ENCODE data around the gene STAT2.

Gene STAT2

DNA sequence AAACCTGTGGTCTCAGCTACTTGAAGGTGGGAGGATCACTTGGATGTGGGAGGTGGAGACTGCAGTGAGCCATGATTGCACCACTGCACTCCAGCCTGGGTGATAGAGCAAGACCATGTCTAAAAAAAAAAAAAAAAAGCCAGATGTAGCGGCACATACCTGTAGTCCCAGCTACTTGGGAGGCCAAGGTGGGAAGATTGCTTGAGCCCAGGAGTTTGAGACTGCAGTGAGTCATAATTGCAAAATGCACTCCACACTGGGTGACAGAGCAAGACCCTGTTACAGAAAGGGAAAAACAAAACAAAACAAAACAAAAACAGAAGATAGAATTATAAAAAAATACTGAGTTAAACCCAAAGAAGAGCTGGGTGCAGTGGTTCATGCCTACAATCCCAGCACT lies 31.8 kb upstream of the STAT2 start:
- no peak for DNase-seq (ENCODE audit: low read depth)
- H3K4me3 ChIP-seq (ENCODE audit: low read depth, low read length): no peak overlapping the region
- no peak for TF ChIP-seq POLR2A (IDR thresholded peaks at IDR 0.05; ENCODE audit: extremely low read depth, insufficient read length)
- TF ChIP-seq, protein P1, sequence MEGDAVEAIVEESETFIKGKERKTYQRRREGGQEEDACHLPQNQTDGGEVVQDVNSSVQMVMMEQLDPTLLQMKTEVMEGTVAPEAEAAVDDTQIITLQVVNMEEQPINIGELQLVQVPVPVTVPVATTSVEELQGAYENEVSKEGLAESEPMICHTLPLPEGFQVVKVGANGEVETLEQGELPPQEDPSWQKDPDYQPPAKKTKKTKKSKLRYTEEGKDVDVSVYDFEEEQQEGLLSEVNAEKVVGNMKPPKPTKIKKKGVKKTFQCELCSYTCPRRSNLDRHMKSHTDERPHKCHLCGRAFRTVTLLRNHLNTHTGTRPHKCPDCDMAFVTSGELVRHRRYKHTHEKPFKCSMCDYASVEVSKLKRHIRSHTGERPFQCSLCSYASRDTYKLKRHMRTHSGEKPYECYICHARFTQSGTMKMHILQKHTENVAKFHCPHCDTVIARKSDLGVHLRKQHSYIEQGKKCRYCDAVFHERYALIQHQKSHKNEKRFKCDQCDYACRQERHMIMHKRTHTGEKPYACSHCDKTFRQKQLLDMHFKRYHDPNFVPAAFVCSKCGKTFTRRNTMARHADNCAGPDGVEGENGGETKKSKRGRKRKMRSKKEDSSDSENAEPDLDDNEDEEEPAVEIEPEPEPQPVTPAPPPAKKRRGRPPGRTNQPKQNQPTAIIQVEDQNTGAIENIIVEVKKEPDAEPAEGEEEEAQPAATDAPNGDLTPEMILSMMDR (IDR thresholded peaks at IDR 0.05; ENCODE audit: low read depth, low read length): no peak
- no peak for TF ChIP-seq MYC (IDR thresholded peaks at IDR 0.05; ENCODE audit: low read depth, low read length)
- TF ChIP-seq, protein P2, sequence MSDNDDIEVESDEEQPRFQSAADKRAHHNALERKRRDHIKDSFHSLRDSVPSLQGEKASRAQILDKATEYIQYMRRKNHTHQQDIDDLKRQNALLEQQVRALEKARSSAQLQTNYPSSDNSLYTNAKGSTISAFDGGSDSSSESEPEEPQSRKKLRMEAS (IDR thresholded peaks at IDR 0.05; ENCODE audit: low read depth, low read length): no peak

DNA sequence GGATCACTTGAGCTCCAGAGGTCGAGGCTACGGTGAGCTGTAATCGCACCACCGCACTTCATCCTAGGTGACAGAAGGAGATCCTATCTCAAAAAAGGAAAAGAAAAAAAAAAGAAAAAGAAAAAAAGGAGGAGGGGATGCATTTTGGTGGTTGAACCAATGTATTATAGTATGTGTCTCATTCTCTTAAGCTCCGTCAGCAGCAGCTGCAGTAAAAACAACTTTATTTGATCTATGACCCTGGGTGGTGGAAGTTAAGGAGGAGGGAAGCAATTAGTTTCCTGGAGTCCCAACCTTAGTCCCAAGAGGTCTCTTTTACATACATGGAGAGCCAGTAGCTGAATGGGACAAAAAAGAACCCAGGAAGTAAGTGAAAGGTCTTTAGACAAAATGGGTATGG lies 29.5 kb upstream of the STAT2 start:
- DNase-seq (ENCODE audit: low read depth): no peak
- no peak overlapping the region for H3K4me3 ChIP-seq (ENCODE audit: low read depth, low read length)
- TF ChIP-seq POLR2A (IDR thresholded peaks at IDR 0.05; ENCODE audit: extremely low read depth, insufficient read length) (no peak), MYC (IDR thresholded peaks at IDR 0.05; ENCODE audit: low read depth, low read length) (no peak)
- TF ChIP-seq, protein P1 (IDR thresholded peaks at IDR 0.05; ENCODE audit: low read depth, low read length): no peak
- TF ChIP-seq, protein P2 (IDR thresholded peaks at IDR 0.05; ENCODE audit: low read depth, low read length): no peak

DNA sequence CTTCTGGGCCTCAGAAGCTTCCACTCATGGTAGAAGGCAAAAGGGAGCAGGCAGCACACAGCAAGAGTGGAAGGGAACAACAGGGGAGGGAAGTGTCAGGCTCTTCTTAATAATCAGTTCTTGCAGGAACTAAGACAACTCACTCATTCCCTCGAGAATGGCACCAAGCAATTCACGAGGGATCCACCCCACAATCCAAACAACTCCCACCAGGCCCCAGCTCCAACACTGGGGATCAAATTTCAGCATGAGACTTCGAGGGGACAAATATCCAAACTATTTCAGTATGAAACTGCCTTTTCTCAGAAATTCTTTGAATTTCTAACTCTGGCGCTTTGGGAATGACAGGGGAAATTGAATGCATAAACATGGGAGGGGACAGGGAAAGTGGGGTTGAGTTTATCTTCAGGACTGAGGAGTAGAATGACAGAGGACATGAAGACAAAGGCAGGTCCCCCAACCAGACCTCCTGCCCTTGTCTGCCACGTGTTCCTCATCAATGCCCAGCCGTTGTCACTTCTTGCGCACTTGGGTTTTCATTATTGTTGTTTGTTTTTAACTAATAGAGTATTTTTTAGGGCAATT lies 27.3 kb upstream of the STAT2 start:
- peak; percentile 15 for DNase-seq (ENCODE audit: low read depth)
- H3K4me3 ChIP-seq (ENCODE audit: low read depth, low read length): no peak overlapping the region
- TF ChIP-seq, protein P1 (IDR thresholded peaks at IDR 0.05; ENCODE audit: low read depth, low read length): no peak
- TF ChIP-seq POLR2A (IDR thresholded peaks at IDR 0.05; ENCODE audit: extremely low read depth, insufficient read length) (no peak), MYC (IDR thresholded peaks at IDR 0.05; ENCODE audit: low read depth, low read length) (no peak)
- TF ChIP-seq, protein P2 (IDR thresholded peaks at IDR 0.05; ENCODE audit: low read depth, low read length): no peak

DNA sequence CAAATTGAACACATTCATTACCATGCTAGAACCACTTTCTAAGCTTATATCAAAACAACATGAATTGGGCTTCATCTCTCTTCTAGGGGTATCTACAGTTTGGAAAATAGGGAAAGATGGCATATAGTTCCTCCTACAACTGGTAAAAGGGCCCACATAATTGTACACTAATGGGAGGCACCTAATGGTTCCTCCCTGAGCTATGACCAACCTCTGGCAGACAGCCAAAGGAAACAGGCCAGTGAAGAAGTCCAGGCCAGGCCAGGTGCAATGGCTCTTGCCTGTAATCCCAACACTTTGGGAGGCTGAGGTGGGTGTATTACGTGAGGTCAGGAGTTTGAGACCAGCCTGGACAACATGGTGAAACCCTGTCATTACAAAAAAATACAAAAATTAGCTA lies 26.0 kb upstream of the STAT2 start:
- TF ChIP-seq, protein P2 (IDR thresholded peaks at IDR 0.05; ENCODE audit: low read depth, low read length): no peak
- TF ChIP-seq POLR2A (IDR thresholded peaks at IDR 0.05; ENCODE audit: extremely low read depth, insufficient read length): no peak
- TF ChIP-seq, protein P1 (IDR thresholded peaks at IDR 0.05; ENCODE audit: low read depth, low read length): no peak
- no peak overlapping the region for H3K4me3 ChIP-seq (ENCODE audit: low read depth, low read length)
- no peak for DNase-seq (ENCODE audit: low read depth)

DNA sequence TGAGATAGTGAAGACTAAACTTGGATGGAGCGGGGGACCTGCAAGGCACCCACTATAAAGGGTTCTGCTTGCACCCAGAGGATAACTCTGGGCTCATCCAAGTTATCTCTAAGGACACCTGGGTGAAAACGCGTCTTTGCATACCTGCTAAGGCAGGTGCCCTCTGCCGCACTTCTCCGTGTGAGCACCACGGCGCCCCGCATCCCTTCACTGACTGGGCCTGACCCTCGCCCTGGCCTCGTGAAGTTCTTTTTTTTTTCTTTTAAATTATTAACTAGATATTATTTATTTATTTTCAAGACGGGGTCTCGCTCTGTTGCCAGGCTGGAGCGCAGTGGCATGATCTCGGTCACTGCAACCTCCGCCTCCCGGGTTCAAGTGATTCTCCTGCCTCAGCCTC lies 22.7 kb upstream of the STAT2 start:
- TF ChIP-seq, protein P2 (IDR thresholded peaks at IDR 0.05; ENCODE audit: low read depth, low read length): no peak
- no peak overlapping the region for H3K4me3 ChIP-seq (ENCODE audit: low read depth, low read length)
- DNase-seq (ENCODE audit: low read depth): no peak

DNA sequence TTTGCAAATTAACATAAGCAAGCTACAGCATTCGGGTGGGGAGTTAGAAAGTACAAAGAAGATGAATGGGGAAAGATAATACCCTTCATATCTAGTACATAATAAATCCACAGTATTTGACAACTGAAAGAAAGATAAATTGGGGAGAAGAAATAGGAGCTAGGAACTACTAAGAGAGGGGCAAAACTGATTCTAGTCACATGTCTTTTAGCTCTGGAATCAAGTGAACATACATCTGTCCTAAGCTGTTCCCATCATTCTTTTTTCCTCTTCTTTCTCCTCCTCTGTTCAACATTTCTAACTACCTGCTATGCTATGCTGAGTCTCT lies 18.0 kb upstream of the STAT2 start:
- no peak for DNase-seq (ENCODE audit: low read depth)
- TF ChIP-seq POLR2A (IDR thresholded peaks at IDR 0.05; ENCODE audit: extremely low read depth, insufficient read length): no peak
- TF ChIP-seq, protein P2 (IDR thresholded peaks at IDR 0.05; ENCODE audit: low read depth, low read length): no peak
- TF ChIP-seq MYC (IDR thresholded peaks at IDR 0.05; ENCODE audit: low read depth, low read length): no peak
- TF ChIP-seq, protein P1 (IDR thresholded peaks at IDR 0.05; ENCODE audit: low read depth, low read length): no peak
- no peak overlapping the region for H3K4me3 ChIP-seq (ENCODE audit: low read depth, low read length)
